Kidney epithelial cell (primary cell): ENCODE data around the gene BCAT1. TPM values are rescaled to one million over a fixed set of nuclear protein-coding genes. Genes with fewer than 3 reads are reported as not detected.

ENCODE experiments used
- DNase-seq: peaks from one replicate; pipeline ENCODE4 v3.0.0-alpha.2; 2010; ENCODE audit warnings: low read depth
- H3K27me3 ChIP-seq: 2 replicates; pipeline ENCODE4 v1.6.0; 2011; ENCODE audit warnings: low read length; ENCODE audit not compliant: control insufficient read depth, insufficient read depth
- H3K36me3 ChIP-seq: 2 replicates; pipeline ENCODE4 v1.5.1; 2011; ENCODE audit warnings: low read length; ENCODE audit not compliant: control insufficient read depth, insufficient read depth
- H3K4me3 ChIP-seq: 2 replicates; pipeline ENCODE4 v1.5.1; 2011; ENCODE audit warnings: low read depth, mild to moderate bottlenecking, control low read depth, low read length
- total RNA-seq: library from RNA; depleted of rRNA; stranded (reverse); fragments of >200 nt; gene quantifications from 2 replicates; pipeline ENCODE4 v1.2.3, GENCODE V29; 2015
- TF ChIP-seq, protein P1 (sequence below): IDR thresholded peaks from 2 replicates; pipeline ENCODE4 v1.5.1; 2011; ENCODE audit warnings: mild to moderate bottlenecking, moderate library complexity, low read length, control low read depth, inconsistent platforms; ENCODE audit not compliant: insufficient read depth, poor library complexity, severe bottlenecking

BCAT1 gene
- total RNA-seq, 1 donor from 2014 or later: 103 TPM

DNA sequence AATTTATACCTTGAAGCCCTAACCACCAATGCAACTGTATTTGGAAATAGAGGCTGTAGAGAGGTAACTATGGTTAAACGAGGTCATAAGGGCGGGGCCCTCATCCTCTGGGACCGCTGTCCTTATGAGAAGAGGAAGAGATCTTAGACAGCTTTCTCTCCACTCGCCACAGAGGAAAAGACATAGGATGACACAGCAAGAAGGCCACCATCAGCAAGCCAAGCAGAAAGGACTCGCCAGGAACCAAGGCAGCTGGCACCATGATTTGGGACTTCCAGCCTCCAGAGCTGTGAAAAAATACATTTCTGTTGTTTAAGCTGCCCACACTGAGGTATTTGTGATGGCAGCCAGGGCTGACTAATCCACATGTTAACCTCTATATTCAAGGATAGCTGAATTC is 30.4 kb upstream of the BCAT1 start:
- no peak for DNase-seq
- Histone ChIP-seq H3K4me3 (no peak overlapping the region), H3K27me3 (no peaks in the 10 kb centered on the region), H3K36me3 (no peaks in the 10 kb centered on the region)
- TF ChIP-seq, protein P1, sequence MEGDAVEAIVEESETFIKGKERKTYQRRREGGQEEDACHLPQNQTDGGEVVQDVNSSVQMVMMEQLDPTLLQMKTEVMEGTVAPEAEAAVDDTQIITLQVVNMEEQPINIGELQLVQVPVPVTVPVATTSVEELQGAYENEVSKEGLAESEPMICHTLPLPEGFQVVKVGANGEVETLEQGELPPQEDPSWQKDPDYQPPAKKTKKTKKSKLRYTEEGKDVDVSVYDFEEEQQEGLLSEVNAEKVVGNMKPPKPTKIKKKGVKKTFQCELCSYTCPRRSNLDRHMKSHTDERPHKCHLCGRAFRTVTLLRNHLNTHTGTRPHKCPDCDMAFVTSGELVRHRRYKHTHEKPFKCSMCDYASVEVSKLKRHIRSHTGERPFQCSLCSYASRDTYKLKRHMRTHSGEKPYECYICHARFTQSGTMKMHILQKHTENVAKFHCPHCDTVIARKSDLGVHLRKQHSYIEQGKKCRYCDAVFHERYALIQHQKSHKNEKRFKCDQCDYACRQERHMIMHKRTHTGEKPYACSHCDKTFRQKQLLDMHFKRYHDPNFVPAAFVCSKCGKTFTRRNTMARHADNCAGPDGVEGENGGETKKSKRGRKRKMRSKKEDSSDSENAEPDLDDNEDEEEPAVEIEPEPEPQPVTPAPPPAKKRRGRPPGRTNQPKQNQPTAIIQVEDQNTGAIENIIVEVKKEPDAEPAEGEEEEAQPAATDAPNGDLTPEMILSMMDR: no peak

DNA sequence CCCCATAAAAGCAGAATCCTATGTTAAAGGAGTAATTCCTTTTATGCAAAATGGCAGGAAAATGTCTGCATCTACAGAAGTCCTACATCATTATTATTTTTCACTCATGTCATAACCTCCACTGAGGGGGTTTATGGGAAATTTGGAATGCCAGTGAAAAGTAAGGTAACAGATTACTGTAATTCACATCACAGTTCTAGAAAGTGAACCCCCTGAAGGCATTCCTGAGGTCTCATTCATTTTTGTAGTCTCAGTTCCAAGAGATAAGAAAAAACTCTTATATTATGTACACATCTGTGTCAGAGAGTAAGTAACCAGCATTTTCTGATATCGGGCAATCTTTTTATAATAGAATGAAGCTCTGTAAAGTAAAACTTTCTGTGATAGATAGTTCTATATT is 28.8 kb upstream of the BCAT1 start:
- H3K27me3 ChIP-seq: no peaks in the 10 kb centered on the region
- no peak for DNase-seq
- H3K36me3 ChIP-seq: no peaks in the 10 kb centered on the region
- no peak overlapping the region for H3K4me3 ChIP-seq
- TF ChIP-seq, protein P1: no peak

DNA sequence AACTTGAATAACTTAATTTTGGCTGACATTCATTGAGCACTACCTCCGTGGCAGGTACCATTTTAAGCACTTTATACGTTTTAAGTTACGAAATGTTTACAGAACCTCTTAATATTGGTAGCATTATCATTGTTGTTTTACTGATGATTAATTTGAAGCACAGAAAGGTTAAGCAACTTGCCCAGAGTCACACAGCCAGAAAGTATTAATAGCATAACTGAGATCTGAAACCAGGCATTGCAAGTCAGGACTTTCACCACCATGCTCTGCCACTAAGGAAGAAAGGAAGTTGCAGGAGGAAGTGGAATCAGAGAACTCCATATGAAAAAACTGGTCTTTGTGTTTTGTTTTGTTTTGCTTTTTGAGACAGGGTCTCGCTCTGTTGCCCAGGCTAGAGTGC is 28.2 kb upstream of the BCAT1 start:
- DNase-seq: no peak
- H3K27me3 ChIP-seq: no peaks in the 10 kb centered on the region
- no peak overlapping the region for H3K4me3 ChIP-seq
- TF ChIP-seq, protein P1: no peak
- H3K36me3 ChIP-seq: no peaks in the 10 kb centered on the region

DNA sequence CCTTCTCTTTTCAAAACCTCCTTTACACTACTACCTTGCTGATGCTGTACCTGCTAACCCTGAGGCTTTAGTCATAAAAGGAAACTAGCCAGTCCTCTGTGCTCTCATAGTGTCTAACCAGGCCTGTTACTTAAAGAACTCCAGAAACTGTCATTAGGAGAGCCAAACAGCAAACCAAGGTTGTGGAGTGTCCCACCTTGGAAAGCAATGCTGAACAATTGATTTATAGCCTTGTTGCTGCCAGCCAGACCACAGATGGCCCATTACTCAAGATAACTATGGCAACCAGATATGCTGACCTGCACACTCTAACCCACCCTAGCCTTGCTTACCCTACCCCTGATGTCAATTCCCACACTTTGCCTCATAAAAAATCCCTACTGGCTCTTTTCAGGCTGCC is 26.5 kb upstream of the BCAT1 start:
- TF ChIP-seq, protein P1: no peak
- Histone ChIP-seq H3K27me3 (no peaks in the 10 kb centered on the region), H3K4me3 (no peak overlapping the region), H3K36me3 (no peaks in the 10 kb centered on the region)
- no peak for DNase-seq

- Histone ChIP-seq H3K4me3 (no peak overlapping the region), H3K27me3 (no peaks in the 10 kb centered on the region), H3K36me3 (no peaks in the 10 kb centered on the region)
These were observed 25.3 kb upstream of the BCAT1 start for GRCh38 chr12:24974216-24974615.

DNA sequence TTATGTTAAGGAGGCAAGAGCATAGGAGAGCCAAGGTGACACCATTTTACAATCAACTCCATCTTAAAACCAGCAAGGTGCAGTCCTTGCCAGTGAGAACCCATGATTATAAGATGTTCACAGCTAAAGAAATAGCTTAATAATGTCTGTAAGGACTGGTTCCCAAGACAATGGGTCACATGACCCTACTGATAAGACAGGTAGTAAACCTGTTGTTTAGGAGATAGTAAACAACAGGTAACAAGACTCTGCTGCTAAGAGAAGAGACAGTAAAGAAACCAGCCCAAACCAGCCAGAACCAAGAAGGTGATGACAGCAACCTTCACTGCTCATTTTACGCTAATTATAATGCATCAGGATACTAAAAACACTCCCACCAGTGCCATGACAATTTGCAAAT is 23.2 kb upstream of the BCAT1 start:
- Histone ChIP-seq H3K27me3 (no peaks in the 10 kb centered on the region), H3K4me3 (no peak overlapping the region), H3K36me3 (no peaks in the 10 kb centered on the region)
- TF ChIP-seq, protein P1: no peak
- no peak for DNase-seq

More at GRCh38 chr12:24974216-24974615, 25.3 kb upstream of the BCAT1 start:
- no peak for DNase-seq
- TF ChIP-seq, protein P1: no peak
